Nephron (organoid): ENCODE data around the gene EIF4B.
A peak's percentile ranks its signal among the peaks of the same experiment; 100 is the strongest.

Experiments used
- H3K27ac Mint-ChIP-seq, 3 experiments: 2 replicates each; pipeline ENCODE4 v1.8.0; 2020; ENCODE audit warnings: mixed read lengths in 3 of 3, mild to moderate bottlenecking in 2 of 3, moderate library complexity in 1 of 3
- H3K27me3 Mint-ChIP-seq: 2 replicates; pipeline ENCODE4 v1.8.0; 2021; ENCODE audit warnings: low read depth, mild to moderate bottlenecking, moderate library complexity, mixed read lengths
- H3K36me3 Mint-ChIP-seq: 2 replicates; pipeline ENCODE4 v1.8.0; 2020; ENCODE audit warnings: low read depth, mixed read lengths
- H3K4me1 Mint-ChIP-seq: 2 replicates; pipeline ENCODE4 v1.8.0; 2020; ENCODE audit warnings: mixed read lengths
- H3K4me3 Mint-ChIP-seq, 3 experiments: 2 replicates each; pipeline ENCODE4 v1.8.0; 2020; ENCODE audit warnings: mild to moderate bottlenecking in 3 of 3, mixed read lengths in 3 of 3, moderate library complexity in 2 of 3
- H3K9me3 Mint-ChIP-seq: 2 replicates; pipeline ENCODE4 v1.8.0; 2020; ENCODE audit warnings: mixed read lengths
- CTCF ChIP-seq, 3 experiments: fragments of 200-600 bp; sonication (generic); IDR thresholded peaks; one replicate each; pipeline ENCODE4 v1.5.0; 2021; ENCODE audit warnings: antibody characterized with exemption in 3 of 3; ENCODE audit not compliant: unreplicated experiment in 3 of 3

The EIF4B gene

DNA sequence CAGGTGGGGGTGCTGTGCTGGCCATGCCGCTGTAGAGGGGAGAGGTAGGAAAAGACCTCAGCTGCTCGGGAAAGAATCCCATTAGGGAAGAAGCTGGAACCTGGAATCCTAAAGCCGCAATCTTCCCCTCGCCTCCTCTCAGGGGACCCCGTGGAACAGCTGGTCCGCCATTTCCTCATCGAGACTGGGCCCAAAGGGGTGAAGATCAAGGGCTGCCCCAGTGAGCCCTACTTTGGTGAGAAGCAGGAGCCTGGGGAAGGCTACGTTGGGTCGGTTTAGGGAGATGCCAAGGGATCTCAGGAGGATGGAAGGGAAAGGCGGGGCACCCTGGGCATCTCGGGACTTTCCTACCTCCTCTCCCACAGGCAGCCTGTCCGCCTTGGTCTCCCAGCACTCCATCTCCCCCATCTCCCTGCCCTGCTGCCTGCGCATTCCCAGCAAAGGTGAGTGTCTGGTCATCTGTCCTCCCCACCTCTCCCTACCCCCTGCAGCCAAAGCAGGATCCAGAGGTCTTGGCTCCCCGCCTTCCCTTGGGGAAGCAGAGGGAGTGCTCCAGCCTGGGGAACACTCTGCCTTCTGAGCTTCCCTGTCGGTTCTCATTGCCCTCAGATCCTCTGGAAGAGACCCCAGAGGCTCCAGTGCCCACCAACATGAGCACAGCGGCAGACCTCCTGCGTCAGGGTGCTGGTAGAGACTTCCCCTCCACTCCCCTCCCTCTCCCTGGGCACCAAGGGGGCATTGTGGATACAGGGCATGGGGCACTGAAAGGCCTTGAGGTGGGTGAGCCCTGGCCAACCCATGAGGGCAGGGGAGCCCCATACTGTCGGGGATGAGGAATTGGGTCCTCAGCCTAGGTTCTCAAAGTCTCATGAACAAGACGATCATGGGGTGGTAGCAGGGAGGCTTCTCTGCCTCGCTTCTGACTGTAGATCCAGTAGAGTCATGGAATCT, 56.0 kb downstream of the EIF4B start:
- Mint-ChIP-seq H3K9me3 (no peaks in the 10 kb centered on the region), H3K27me3 (no peaks in the 10 kb centered on the region), H3K27ac (peak overlapping the region in 2 of 3 experiments; percentile 58 to 80), H3K36me3 (peaks cover 28% of the 10 kb centered on the region), H3K4me1 (peaks cover 50% of the 10 kb centered on the region), H3K4me3 (no peak overlapping the region)
- TF ChIP-seq CTCF (IDR thresholded peaks at IDR 0.05; ENCODE audit: unreplicated experiment in 3 of 3) = no peak

DNA sequence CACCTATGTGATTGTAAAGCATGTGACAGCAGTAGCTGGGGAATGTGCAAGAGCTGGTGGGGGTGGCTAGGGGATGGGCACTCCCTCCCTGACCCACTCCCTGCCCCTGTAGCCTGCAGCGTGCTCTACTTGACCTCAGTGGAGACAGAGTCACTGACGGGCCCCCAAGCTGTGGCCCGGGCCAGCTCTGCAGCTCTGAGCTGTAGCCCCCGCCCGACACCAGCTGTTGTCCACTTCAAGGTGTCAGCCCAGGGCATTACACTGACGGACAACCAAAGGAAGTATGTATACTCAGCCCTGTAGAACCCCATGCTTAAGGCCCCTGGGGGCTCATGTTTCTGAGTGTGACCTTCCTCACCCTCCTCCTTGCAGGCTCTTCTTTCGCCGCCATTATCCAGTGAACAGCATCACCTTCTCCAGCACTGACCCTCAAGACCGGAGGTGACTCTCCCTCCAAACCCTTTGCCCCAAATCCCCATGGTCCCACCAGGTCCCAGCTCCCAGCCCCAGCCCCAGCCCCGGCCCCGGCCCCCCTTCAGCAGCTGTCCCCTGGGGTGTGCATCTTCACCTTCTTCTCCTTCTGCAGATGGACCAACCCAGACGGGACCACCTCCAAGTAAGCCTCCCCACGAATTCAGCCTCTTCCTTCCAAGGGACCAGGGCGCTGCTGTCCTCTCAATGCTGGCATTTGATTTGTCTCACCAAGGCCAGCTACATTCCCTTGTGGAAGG, 56.9 kb downstream of the EIF4B start:
- Mint-ChIP-seq H3K27me3 (no peaks in the 10 kb centered on the region), H3K27ac (peak overlapping the region; percentile 25 to 76 (median 58)), H3K9me3 (no peaks in the 10 kb centered on the region), H3K36me3 (peaks cover 23% of the 10 kb centered on the region), H3K4me3 (no peak overlapping the region), H3K4me1 (peaks cover 50% of the 10 kb centered on the region)
- TF ChIP-seq CTCF (IDR thresholded peaks at IDR 0.05; ENCODE audit: unreplicated experiment in 3 of 3) = no peak

DNA sequence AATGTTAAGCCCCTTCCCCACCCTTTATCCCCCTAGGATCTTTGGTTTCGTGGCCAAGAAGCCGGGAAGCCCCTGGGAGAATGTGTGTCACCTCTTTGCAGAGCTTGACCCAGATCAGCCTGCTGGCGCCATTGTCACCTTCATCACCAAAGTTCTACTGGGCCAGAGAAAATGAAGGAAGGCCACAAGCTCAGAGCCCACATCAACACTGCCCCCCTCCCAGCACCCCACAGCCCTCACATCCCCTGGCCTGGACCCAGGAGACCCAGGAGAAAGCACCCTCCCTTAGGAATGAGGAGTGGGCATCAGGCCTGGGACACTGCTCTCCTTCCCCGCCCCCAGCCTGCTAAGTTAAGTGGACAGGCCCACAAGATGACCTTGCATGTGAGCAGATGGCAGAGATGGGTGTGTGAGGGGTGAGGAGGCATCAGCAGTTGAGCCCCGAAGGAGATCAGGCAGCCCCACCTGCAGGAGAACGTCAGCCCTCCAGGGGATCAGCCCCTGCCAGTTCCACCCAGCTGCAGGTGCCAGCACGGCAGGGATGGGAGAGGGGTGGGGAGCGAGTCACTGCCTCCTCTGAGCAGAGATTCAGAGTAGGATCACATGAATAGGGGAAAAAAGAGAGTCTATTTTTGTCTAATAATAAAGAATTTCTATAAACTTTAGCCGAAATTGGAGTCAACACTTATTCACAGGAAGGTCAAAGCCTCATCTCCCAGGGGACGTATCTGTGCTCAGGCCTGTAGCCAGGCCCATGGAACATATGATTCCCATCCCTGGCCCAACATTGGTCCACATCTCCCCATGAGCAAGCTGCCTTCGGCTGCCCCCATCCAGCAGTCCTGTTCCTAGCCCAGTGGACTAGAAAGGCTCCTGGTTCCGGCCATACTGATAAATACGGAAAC, 57.7 kb downstream of the EIF4B start:
- Mint-ChIP-seq H3K27ac (peak overlapping the region; percentile 25 to 76 (median 58)), H3K4me1 (peaks cover 58% of the 10 kb centered on the region), H3K4me3 (no peak overlapping the region), H3K9me3 (no peaks in the 10 kb centered on the region), H3K27me3 (no peaks in the 10 kb centered on the region), H3K36me3 (peaks cover 24% of the 10 kb centered on the region)
- no peak for TF ChIP-seq CTCF (IDR thresholded peaks at IDR 0.05; ENCODE audit: unreplicated experiment in 3 of 3)

DNA sequence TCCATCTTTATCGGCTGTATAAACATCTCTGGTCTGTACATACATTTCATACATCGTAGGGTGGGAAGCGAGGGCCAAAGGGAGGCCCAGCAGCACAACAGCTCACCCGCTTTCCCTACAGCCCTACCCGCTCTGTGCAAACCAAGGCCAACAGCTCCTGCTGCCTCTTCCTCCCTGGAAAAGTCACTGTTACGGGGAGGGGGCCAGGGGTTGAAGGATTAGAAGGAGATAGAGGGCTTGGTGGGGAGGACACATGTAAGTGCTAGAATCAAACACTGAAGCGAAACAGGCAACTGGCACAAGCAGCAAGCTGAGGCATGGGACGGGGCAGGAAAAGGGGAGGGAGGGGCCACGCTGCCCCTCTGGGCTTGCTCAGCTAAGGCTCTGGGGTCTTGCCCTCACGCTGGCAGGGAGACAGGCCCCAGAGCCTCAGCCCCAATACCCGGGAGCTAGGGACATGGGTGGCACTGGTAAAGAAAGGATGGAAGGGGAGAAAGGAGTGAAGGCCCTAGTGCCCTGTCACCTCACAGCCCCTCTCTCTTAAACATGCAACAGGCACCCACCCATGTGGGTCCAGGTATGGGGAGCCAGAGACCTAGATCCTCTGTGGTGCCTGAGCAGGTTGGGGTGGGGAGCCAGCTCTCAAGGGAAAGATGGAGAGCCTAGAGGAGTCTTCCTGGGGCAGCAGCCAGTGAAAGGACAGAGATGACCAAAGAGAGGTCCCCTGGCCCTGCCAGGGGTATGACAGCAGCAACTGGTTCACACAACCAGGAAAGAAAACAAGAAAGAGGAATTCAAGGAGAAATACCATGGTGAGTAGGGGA, 58.6 kb downstream of the EIF4B start:
- Mint-ChIP-seq H3K27ac (peak overlapping the region; percentile 20 to 76 (median 58)), H3K4me3 (no peak overlapping the region), H3K36me3 (peaks cover 24% of the 10 kb centered on the region), H3K9me3 (no peaks in the 10 kb centered on the region), H3K4me1 (peaks cover 65% of the 10 kb centered on the region), H3K27me3 (no peaks in the 10 kb centered on the region)
- no peak for TF ChIP-seq CTCF (IDR thresholded peaks at IDR 0.05; ENCODE audit: unreplicated experiment in 3 of 3)

DNA sequence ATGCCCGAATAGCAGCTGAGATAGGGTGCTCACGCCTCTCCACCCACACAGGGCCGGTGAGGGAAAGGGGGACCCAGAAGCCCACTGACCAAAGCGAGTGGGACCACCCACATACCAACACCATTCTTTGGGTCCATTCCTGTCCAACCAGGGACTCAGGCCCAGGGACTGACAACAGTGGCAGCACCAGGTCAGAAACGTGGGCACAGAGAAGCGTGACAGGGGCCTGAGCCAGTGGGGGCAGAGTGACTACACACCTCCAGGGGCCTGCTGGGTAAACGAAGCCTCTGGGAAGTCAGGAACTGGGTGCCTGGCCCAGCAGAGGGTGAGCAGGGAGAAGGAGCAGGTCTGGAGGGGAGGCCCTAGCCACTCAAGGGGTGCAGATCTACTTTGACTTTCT, 59.2 kb downstream of the EIF4B start:
- no peak for TF ChIP-seq CTCF (IDR thresholded peaks at IDR 0.05; ENCODE audit: unreplicated experiment in 3 of 3)
- Mint-ChIP-seq H3K27me3 (no peaks in the 10 kb centered on the region), H3K4me3 (no peak overlapping the region), H3K4me1 (peaks cover 71% of the 10 kb centered on the region), H3K36me3 (peaks cover 25% of the 10 kb centered on the region), H3K27ac (peak overlapping the region in 2 of 3 experiments; percentile 20 to 58), H3K9me3 (no peaks in the 10 kb centered on the region)
